HG02870 (cell line): ENCODE results near the gene BCCIP.

Experiments used
- ATAC-seq: cut with Tn5 transposase; IDR thresholded peaks from one replicate; pipeline ENCODE4 v1.9.1; 2021; ENCODE audit warnings: mild to moderate bottlenecking, moderate library complexity; ENCODE audit not compliant: unreplicated experiment

Gene BCCIP

DNA sequence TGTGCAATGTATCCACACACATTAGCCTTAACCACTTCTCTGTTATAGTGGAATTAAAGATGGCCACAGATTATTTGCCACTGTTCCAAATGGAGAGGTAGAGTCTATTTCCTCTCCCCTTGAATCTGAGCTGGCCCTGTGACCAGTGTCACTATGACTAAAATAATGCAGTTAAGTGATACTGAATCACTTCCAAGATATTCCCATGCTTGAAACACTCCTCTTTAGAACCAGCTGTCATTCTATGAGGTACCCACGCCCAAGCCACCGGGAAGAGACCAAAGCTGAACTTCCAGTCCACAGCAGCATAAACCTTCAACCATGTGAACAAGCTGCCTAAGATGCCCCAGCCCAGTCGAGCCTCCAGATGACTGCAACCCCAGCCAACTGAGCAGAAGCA is 59.9 kb downstream of the BCCIP start:
- no peak for ATAC-seq
